Liver (tissue), 9 donors: ENCODE measurements around the gene SORBS2. TPM values are rescaled to one million over a fixed set of nuclear protein-coding genes. Genes with fewer than 3 reads are reported as not detected.

Experiments used
- DNase-seq: peaks from one replicate; pipeline ENCODE4 v3.0.0-alpha.2; 2017; ENCODE audit warnings: low spot score
- H3K27ac ChIP-seq, 2 donors: one replicate each; pipeline ENCODE4 v1.7.0; 2013; ENCODE audit warnings: inconsistent platforms in 2 of 2, low read length in 2 of 2, control low read depth in 1 of 2, low read depth in 1 of 2, mild to moderate bottlenecking in 1 of 2
- H3K27me3 ChIP-seq, 4 donors: one replicate each; pipeline versions ENCODE4 v1.6.1 to v1.7.0; 2013; ENCODE audit warnings: low read length in 3 of 4, inconsistent platforms in 1 of 4, mild to moderate bottlenecking in 1 of 4, moderate library complexity in 1 of 4; ENCODE audit not compliant: control insufficient read depth in 4 of 4, insufficient read depth in 4 of 4
- H3K36me3 ChIP-seq, 4 donors: one replicate each; pipeline versions ENCODE4 v1.6.1 to v1.7.0; 2013; ENCODE audit warnings: low read length in 3 of 4, mild to moderate bottlenecking in 3 of 4, low read depth in 1 of 4, moderate library complexity in 1 of 4; ENCODE audit not compliant: control insufficient read depth in 4 of 4, insufficient read depth in 3 of 4
- H3K4me1 ChIP-seq, 4 donors: one replicate each; pipeline versions ENCODE4 v1.6.1 to v1.7.0; 2013; ENCODE audit warnings: low read length in 3 of 4, mild to moderate bottlenecking in 3 of 4, moderate library complexity in 1 of 4; ENCODE audit not compliant: control insufficient read depth in 4 of 4, insufficient read depth in 4 of 4
- H3K4me3 ChIP-seq, 3 donors: one replicate each; pipeline versions ENCODE4 v1.6.1 to v1.7.0; 2013; ENCODE audit warnings: low read length in 3 of 3, control low read depth in 1 of 3, low read depth in 1 of 3, mild to moderate bottlenecking in 1 of 3
- H3K9ac ChIP-seq, 2 donors: one replicate each; pipeline ENCODE4 v1.7.0; 2013; ENCODE audit warnings: low read length in 2 of 2, mild to moderate bottlenecking in 2 of 2, moderate library complexity in 2 of 2, control low read depth in 1 of 2, low read depth in 1 of 2
- H3K9me3 ChIP-seq, 4 donors: one replicate each; pipeline versions ENCODE4 v1.6.1 to v1.7.0; 2013; ENCODE audit warnings: low read length in 3 of 4; ENCODE audit not compliant: control insufficient read depth in 4 of 4
- EGR1 ChIP-seq, 2 donors: IDR thresholded peaks; 2 replicates each; pipeline ENCODE4 v1.6.1; 2016 to 2018; ENCODE audit warnings: antibody characterized with exemption in 2 of 2, low read depth in 2 of 2
- FOXA1 ChIP-seq: IDR thresholded peaks from 2 replicates; pipeline ENCODE4 v1.6.1; 2016; ENCODE audit warnings: antibody characterized with exemption
- FOXA2 ChIP-seq: IDR thresholded peaks from 2 replicates; pipeline ENCODE4 v1.6.1; 2016; ENCODE audit warnings: antibody characterized with exemption
- GABPA ChIP-seq, 2 donors: IDR thresholded peaks in 1 of 2; conservative IDR thresholded peaks in 1 of 2; 2 replicates each; pipeline ENCODE4 v1.6.1; 2016; ENCODE audit warnings: antibody characterized with exemption in 2 of 2, mild to moderate bottlenecking in 1 of 2, moderate library complexity in 1 of 2
- HNF4G ChIP-seq: IDR thresholded peaks from 2 replicates; pipeline ENCODE4 v1.6.1; 2016; ENCODE audit warnings: antibody characterized with exemption
- JUND ChIP-seq, 2 donors: IDR thresholded peaks; 2 replicates each; pipeline ENCODE4 v1.6.1; 2016; ENCODE audit warnings: antibody characterized with exemption in 2 of 2
- RAD21 ChIP-seq, 2 donors: IDR thresholded peaks; 2 replicates each; pipeline ENCODE4 v1.6.1; 2016; ENCODE audit warnings: antibody characterized with exemption in 2 of 2, mild to moderate bottlenecking in 2 of 2
- SP1 ChIP-seq: IDR thresholded peaks from 2 replicates; pipeline ENCODE4 v1.6.1; 2018; ENCODE audit warnings: antibody characterized with exemption, mild to moderate bottlenecking
- TAF1 ChIP-seq: conservative IDR thresholded peaks from 2 replicates; pipeline ENCODE4 v1.6.1; 2016; ENCODE audit warnings: antibody characterized with exemption, mild to moderate bottlenecking
- YY1 ChIP-seq: IDR thresholded peaks from 2 replicates; pipeline ENCODE4 v1.6.1; 2016; ENCODE audit warnings: antibody characterized with exemption, mild to moderate bottlenecking
- WGBS: extraction: QIAGEN DNeasy Blood & Tissue Kit; methylation state at CpG from one replicate; pipeline ENCODE4 v1.1.7; 2013; 5-methylcytosine and 5-hydroxymethylcytosine counted together
- polyA plus RNA-seq, 2 donors: library from polyadenylated mRNA; stranded (reverse) in 1 of 2; unstranded in 1 of 2; fragments of 200-250 nt in 1 of 2; fragments of >200 nt in 1 of 2; fragmentation: Nextera tagmentation in 1 of 2; extraction: Ambion mirVana in 1 of 2; gene quantifications; one replicate each; pipeline versions ENCODE4 v1.2.1 to v1.2.3, GENCODE V29; 2013 to 2015
- total RNA-seq, 2 donors: library from RNA; depleted of rRNA; stranded (reverse); fragments of >200 nt; gene quantifications; one replicate each; pipeline ENCODE4 v1.2.3, GENCODE V29; 2014
- TF ChIP-seq, protein P1 (sequence below): fragments of 150-350 bp; IDR thresholded peaks from 2 replicates; pipeline ENCODE4 v1.5.1; 2017; ENCODE audit warnings: improper control_type of control experiment, low read depth, low read length; ENCODE audit not compliant: missing input control
- TF ChIP-seq, protein P2 (sequence below): IDR thresholded peaks from 2 replicates; pipeline ENCODE4 v1.6.1; 2016; ENCODE audit warnings: antibody characterized with exemption
- TF ChIP-seq, protein P3 (sequence below): IDR thresholded peaks from 2 replicates; pipeline ENCODE4 v1.6.1; 2016; ENCODE audit warnings: antibody characterized with exemption
- TF ChIP-seq, protein P4 (sequence below): IDR thresholded peaks from 2 replicates; pipeline ENCODE4 v1.6.1; 2016; ENCODE audit warnings: antibody characterized with exemption
- donor health status: healthy.
- donor health status: healthy.
- donor health status: healthy.
- donor health status: healthy.
- donor health status: healthy.

Gene SORBS2
- total and polyA plus RNA-seq, 4 donors: 23.3 to 136 (median 59.6) TPM

DNA sequence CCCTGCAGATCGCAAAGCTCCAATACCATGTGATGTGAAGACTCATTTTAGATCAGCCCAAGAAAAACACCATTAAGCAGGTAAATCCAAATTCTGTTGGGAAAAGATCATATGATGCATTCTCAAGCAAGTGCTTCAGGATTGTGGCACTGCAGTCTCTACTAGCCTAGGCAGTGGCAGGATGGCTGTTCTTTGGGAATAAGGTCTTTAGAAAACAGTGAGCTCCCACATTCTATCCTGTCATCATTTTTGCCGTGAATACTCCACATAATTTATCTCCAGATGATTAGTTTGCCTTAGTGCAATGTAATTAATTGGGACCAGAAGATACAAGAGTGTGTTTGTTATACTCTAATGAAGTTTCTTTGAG, 18.9 kb downstream of the SORBS2 start:
- 87% methylated on average over 2 of the region's 2 CpGs for WGBS
- TF ChIP-seq JUND (IDR thresholded peaks at IDR 0.05): no peak
- no peak for TF ChIP-seq EGR1 (IDR thresholded peaks at IDR 0.05; ENCODE audit: low read depth in 2 of 2)
- TF ChIP-seq, protein P1, sequence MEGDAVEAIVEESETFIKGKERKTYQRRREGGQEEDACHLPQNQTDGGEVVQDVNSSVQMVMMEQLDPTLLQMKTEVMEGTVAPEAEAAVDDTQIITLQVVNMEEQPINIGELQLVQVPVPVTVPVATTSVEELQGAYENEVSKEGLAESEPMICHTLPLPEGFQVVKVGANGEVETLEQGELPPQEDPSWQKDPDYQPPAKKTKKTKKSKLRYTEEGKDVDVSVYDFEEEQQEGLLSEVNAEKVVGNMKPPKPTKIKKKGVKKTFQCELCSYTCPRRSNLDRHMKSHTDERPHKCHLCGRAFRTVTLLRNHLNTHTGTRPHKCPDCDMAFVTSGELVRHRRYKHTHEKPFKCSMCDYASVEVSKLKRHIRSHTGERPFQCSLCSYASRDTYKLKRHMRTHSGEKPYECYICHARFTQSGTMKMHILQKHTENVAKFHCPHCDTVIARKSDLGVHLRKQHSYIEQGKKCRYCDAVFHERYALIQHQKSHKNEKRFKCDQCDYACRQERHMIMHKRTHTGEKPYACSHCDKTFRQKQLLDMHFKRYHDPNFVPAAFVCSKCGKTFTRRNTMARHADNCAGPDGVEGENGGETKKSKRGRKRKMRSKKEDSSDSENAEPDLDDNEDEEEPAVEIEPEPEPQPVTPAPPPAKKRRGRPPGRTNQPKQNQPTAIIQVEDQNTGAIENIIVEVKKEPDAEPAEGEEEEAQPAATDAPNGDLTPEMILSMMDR: no peak
- no peak for TF ChIP-seq SP1
- TF ChIP-seq, protein P2, sequence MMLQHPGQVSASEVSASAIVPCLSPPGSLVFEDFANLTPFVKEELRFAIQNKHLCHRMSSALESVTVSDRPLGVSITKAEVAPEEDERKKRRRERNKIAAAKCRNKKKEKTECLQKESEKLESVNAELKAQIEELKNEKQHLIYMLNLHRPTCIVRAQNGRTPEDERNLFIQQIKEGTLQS: no peak
- Histone ChIP-seq H3K4me1 (peaks cover 0 to 4% (median 0%) of the 10 kb centered on the region in 4 donors), H3K9ac (no peak overlapping the region), H3K9me3 (no peaks in the 10 kb centered on the region), H3K36me3 (peaks cover 0 to 5% (median 2%) of the 10 kb centered on the region in 4 donors), H3K27me3 (no peaks in the 10 kb centered on the region), H3K4me3 (no peak overlapping the region), H3K27ac (no peak overlapping the region)
- DNase-seq: no peak

DNA sequence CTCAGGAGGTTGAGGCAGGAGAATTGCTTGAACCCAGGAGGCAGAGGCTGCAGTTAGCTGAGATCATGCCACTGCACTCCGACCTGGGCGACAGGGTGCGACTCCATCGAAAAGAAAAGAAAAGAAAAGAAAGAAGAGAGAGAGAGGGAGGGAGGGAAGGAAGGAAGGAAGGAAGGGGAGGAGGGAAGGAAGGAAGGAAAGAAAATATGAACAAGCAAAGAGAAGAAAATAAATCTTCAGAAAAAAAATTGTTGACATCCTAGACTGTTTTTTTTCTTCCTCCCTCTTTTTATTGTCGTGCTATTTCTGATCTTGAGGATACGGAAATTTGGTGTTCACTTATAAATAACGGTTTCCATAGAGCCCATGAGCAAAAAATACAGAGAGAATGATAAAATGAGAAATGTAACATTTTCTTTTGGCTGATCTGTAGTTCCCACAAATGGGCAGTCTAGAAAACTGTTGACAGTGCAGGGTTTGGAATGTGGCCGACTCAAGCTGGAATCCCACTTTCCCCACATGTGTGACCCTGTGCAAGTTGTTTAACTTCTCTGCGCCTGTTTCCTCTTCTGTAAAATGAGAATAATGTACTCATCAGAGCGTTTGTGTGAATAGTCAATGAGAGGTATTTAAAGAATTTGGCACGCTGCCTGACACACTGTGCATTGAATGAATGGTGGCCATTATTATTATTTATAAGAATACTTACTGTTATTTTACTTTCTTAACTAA, 19.4 kb downstream of the SORBS2 start:
- Histone ChIP-seq H3K4me1 (peaks cover 0 to 4% (median 0%) of the 10 kb centered on the region in 4 donors), H3K9me3 (no peaks in the 10 kb centered on the region), H3K36me3 (peaks cover 0 to 8% (median 2%) of the 10 kb centered on the region in 4 donors), H3K9ac (no peak overlapping the region), H3K27me3 (no peaks in the 10 kb centered on the region), H3K27ac (no peak overlapping the region), H3K4me3 (no peak overlapping the region)
- WGBS: 84% methylated on average over 11 of the region's 11 CpGs
- no peak for DNase-seq
- TF ChIP-seq HNF4G (no peak), RAD21 (IDR thresholded peaks at IDR 0.05) (no peak), JUND (IDR thresholded peaks at IDR 0.05) (no peak), GABPA (IDR thresholded peaks at IDR 0.05 in 1 of 2, conservative IDR thresholded peaks at IDR 0.05 in 1 of 2) (no peak), YY1 (no peak), FOXA2 (no peak), FOXA1 (no peak)
- TF ChIP-seq, protein P1: no peak

DNA sequence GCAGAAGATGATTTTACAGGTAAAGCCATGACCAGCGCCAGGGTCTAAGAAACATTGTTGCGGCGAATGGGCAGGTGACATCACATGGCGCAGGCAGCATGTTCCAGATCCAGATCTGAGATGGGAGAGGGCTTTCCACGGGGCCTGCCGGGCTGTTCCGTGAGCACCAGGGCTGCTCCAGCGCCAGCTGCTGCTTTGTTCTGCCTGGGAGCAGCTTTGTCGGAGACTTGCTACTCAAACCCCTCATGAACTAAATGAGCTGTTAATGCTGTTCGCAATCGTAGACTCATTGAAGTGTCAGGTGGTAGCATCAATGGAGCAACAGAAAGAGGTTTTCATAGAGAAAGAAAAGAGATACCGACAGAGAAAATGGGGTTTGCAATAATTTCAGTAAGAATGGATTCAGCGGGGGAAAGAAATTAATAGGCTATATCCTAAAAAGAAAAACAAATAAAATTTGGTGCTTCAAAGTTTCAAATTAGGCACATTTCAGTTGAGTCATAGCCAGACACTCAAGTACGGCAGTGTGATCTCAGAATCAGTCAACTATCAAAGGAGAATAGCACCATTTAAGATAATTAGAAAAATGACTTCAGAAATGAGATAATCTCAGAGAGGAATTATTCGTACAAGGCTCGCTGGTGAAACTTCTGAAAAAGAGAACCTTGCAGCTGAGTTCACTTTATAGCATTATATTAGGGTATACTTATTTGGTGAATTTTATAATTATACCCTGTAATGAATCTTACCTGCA, 23.9 kb downstream of the SORBS2 start:
- Histone ChIP-seq H3K9me3 (no peaks in the 10 kb centered on the region), H3K27me3 (no peaks in the 10 kb centered on the region), H3K27ac (no peak overlapping the region), H3K4me3 (no peak overlapping the region), H3K4me1 (peaks cover 0 to 25% (median 7%) of the 10 kb centered on the region in 4 donors), H3K9ac (no peak overlapping the region), H3K36me3 (peaks cover 0 to 15% (median under 1%) of the 10 kb centered on the region in 4 donors)
- no peak for DNase-seq
- 94% methylated on average over 16 of the region's 16 CpGs for WGBS
- TF ChIP-seq YY1: no peak
- TF ChIP-seq, protein P3, sequence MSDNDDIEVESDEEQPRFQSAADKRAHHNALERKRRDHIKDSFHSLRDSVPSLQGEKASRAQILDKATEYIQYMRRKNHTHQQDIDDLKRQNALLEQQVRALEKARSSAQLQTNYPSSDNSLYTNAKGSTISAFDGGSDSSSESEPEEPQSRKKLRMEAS: no peak
- no peak for TF ChIP-seq GABPA (IDR thresholded peaks at IDR 0.05 in 1 of 2, conservative IDR thresholded peaks at IDR 0.05 in 1 of 2)
- no peak for TF ChIP-seq RAD21 (IDR thresholded peaks at IDR 0.05)
- TF ChIP-seq SP1: no peak
- TF ChIP-seq, protein P4, sequence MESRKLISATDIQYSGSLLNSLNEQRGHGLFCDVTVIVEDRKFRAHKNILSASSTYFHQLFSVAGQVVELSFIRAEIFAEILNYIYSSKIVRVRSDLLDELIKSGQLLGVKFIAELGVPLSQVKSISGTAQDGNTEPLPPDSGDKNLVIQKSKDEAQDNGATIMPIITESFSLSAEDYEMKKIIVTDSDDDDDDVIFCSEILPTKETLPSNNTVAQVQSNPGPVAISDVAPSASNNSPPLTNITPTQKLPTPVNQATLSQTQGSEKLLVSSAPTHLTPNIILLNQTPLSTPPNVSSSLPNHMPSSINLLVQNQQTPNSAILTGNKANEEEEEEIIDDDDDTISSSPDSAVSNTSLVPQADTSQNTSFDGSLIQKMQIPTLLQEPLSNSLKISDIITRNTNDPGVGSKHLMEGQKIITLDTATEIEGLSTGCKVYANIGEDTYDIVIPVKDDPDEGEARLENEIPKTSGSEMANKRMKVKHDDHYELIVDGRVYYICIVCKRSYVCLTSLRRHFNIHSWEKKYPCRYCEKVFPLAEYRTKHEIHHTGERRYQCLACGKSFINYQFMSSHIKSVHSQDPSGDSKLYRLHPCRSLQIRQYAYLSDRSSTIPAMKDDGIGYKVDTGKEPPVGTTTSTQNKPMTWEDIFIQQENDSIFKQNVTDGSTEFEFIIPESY: no peak
- TF ChIP-seq FOXA1: no peak
- TF ChIP-seq, protein P2: no peak
- no peak for TF ChIP-seq EGR1 (IDR thresholded peaks at IDR 0.05; ENCODE audit: low read depth in 2 of 2)
- TF ChIP-seq TAF1: no peak
